PC-9 (cell line): ENCODE measurements around the gene SP2. TPM values are rescaled to one million over a fixed set of nuclear protein-coding genes. Genes with fewer than 3 reads are reported as not detected.
"Not testable (repeated sequence)": the region's sequence is repeated elsewhere in the genome, so short reads cannot be mapped to it uniquely, and the experiment has no call there.

Experiments
- BruUV-seq: library from RNA; stranded (reverse); fragments of 400-500 nt; replicated peaks from 2 replicates; lab custom pipeline; 2021; lab: Mats Ljungman, UMichigan
- CTCF ChIA-PET: fragments of 300-600 bp; sonication (Branson Sonifier 250); formaldehyde crosslinking; loops from one replicate; lab custom pipeline; 2022; ENCODE audit warnings: antibody characterized with exemption; lab: Charles Lee
- POLR2A ChIA-PET: fragments of 300-600 bp; sonication (Branson Sonifier 250); formaldehyde crosslinking; loops from one replicate; lab custom pipeline; 2022; ENCODE audit warnings: antibody characterized with exemption; ENCODE audit not compliant: unreplicated experiment; lab: Charles Lee
- DNase-seq, 2 experiments: peaks; one replicate each; pipeline versions ENCODE4 v3.0.0 to v3.0.0-alpha.2; 2015 to 2022; ENCODE audit warnings: mixed read lengths in 1 of 2
- H2AFZ ChIP-seq: fragments of 200-600 bp; sonication (generic); 2 replicates; pipeline ENCODE4 v1.8.1; 2017; ENCODE audit warnings: antibody characterized with exemption
- H3F3A ChIP-seq: fragments of 200-600 bp; sonication (generic); 2 replicates; pipeline ENCODE4 v1.8.1; 2017; ENCODE audit warnings: antibody characterized with exemption, mild to moderate bottlenecking, low read depth; ENCODE audit not compliant: insufficient read depth
- H3K27ac ChIP-seq: fragments of 200-600 bp; sonication (generic); 2 replicates; pipeline ENCODE4 v1.6.1; 2016; ENCODE audit warnings: mixed run types
- H3K27me3 ChIP-seq: fragments of 200-600 bp; sonication (generic); 2 replicates; pipeline ENCODE4 v1.6.1; 2016; ENCODE audit warnings: low read depth, mixed run types; ENCODE audit not compliant: insufficient read depth
- H3K36me3 ChIP-seq: fragments of 200-600 bp; sonication (generic); 2 replicates; pipeline ENCODE4 v1.6.1; 2016; ENCODE audit warnings: low read depth, mixed run types
- H3K4me1 ChIP-seq: fragments of 200-600 bp; sonication (generic); replicated peaks from 2 replicates; pipeline ENCODE4 v1.6.1; 2016; ENCODE audit warnings: mixed run types; ENCODE audit not compliant: insufficient read depth
- H3K4me2 ChIP-seq: fragments of 200-600 bp; sonication (generic); 2 replicates; pipeline ENCODE4 v1.6.1; 2017; ENCODE audit warnings: mixed run types
- H3K4me3 ChIP-seq: fragments of 200-600 bp; sonication (generic); 2 replicates; pipeline ENCODE4 v1.6.1; 2016; ENCODE audit warnings: mixed run types
- H3K79me2 ChIP-seq: fragments of 200-600 bp; sonication (generic); 2 replicates; pipeline ENCODE4 v1.6.1; 2017; ENCODE audit warnings: low read depth, mixed run types
- H3K9me2 ChIP-seq: fragments of 200-600 bp; sonication (generic); 2 replicates; pipeline ENCODE4 v1.8.1; 2017; ENCODE audit warnings: mild to moderate bottlenecking; ENCODE audit not compliant: insufficient read depth
- H3K9me3 ChIP-seq: fragments of 200-600 bp; sonication (generic); 2 replicates; pipeline ENCODE4 v1.8.1; 2016; ENCODE audit warnings: low read depth; ENCODE audit not compliant: insufficient read depth
- H4K20me1 ChIP-seq: fragments of 200-600 bp; sonication (generic); 2 replicates; pipeline ENCODE4 v1.8.1; 2017; ENCODE audit not compliant: insufficient read depth
- CTCF ChIP-seq: fragments of 200-600 bp; sonication (generic); conservative IDR thresholded peaks from 2 replicates; pipeline ENCODE4 v1.6.1; 2017; ENCODE audit warnings: mixed run types, antibody characterized with exemption, mild to moderate bottlenecking, moderate library complexity
- EZH2 ChIP-seq: fragments of 200-600 bp; sonication (generic); IDR thresholded peaks from 2 replicates; pipeline ENCODE4 v1.8.0; 2017; ENCODE audit warnings: antibody characterized with exemption, low read depth
- intact Hi-C: fragments of 100-400 bp; cut with micrococcal nuclease; formaldehyde crosslinking; loops from one replicate; pipeline ENCODE4 v1.10.0; 2022; ENCODE audit not compliant: unreplicated experiment
- total RNA-seq: library from RNA; stranded (reverse); gene quantifications from 2 replicates; pipeline ENCODE4 v1.2.3, GENCODE V29; 2021

Gene SP2
- total RNA-seq, 1 experiment from 2014 or later, result 18.0 TPM

DNA sequence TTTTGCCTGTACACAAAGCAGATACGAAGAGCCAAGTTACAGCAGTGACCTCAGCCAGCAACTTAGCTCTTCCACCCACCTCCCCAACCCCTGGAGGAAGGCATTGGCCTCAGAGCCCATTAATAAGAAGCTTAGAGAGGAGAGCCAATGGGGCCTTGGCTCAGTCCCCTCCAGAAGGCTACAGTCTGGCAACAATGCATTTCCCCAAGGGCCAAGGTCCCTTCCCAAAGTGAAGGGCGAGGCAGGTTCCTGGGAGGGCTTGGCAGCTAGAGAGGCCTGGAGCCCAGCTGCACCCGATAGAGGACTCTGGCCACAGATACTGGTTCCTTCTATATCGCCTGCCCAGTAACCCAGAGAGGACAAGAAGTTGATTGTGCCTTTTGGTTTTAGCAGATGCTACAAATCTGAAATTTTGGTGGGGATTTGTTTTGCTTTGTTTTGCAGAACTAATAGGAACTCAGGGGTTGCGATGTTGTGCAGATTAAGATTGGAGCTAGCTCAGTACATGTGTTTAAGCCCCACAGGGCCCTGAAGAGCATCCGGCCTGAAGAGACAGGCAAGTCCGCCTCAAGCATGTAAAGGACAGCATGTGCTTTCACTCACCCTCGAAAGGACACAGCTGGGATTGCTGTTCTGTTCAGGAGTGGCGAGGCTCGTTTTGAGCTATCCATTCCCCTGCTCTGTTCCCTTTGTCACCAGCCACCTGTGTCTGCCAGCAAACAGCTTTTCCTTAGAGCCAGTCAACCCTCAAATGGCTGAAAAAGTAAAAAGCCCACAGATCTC lies 33.4 kb downstream of the SP2 start:
- DNase-seq, result no peak
- Histone ChIP-seq H3K27ac (no peak overlapping the region), H3K27me3 (no peaks in the 10 kb centered on the region), H3K4me1 (peaks cover 1% of the 10 kb centered on the region; the same call in 1 of the 2 replicates), H3K9me2 (no peaks in the 10 kb centered on the region), H3K9me3 (no peaks in the 10 kb centered on the region), H4K20me1 (no peaks in the 10 kb centered on the region), H3F3A (peaks cover 7% of the 10 kb centered on the region), H2AFZ (no peak overlapping the region), H3K36me3 (no peaks in the 10 kb centered on the region), H3K4me3 (no peak overlapping the region), H3K79me2 (no peaks in the 10 kb centered on the region), H3K4me2 (no peak overlapping the region)
- CTCF ChIA-PET, result no interaction called here
- intact Hi-C loops, result no loop called here
- no TSS peak for BruUV-seq
- POLR2A ChIA-PET, result no interaction called here
- TF ChIP-seq CTCF (no peak), EZH2 (no peak)

GRCh38 chr17:47931848-47932247 lies 35.8 kb downstream of the SP2 start:
- Histone ChIP-seq H3K36me3 (no peaks in the 10 kb centered on the region), H3K4me2 (no peak overlapping the region), H2AFZ (no peak overlapping the region), H3F3A (peaks cover 30% of the 10 kb centered on the region), H3K4me3 (no peak overlapping the region), H3K9me2 (no peaks in the 10 kb centered on the region), H3K27me3 (no peaks in the 10 kb centered on the region), H3K9me3 (no peaks in the 10 kb centered on the region), H3K27ac (no peak overlapping the region), H3K4me1 (peaks cover 26% of the 10 kb centered on the region), H3K79me2 (peaks cover 7% of the 10 kb centered on the region; the same call in 1 of the 2 replicates), H4K20me1 (no peaks in the 10 kb centered on the region)
- ChIA-PET CTCF (no interaction called here), POLR2A (interaction anchor here (0.6 kb wide), 1 partner anchor 19 kb away, joined by 6 read pairs; no protein-coding TSS in a partner anchor)
- intact Hi-C loops, result no loop called here
- TF ChIP-seq EZH2, result no peak
- no peak for TF ChIP-seq CTCF
- no TSS peak for BruUV-seq
- no peak for DNase-seq

- DNase-seq, result peak in 1 of 2 experiments; percentile 39
- ChIA-PET CTCF (no interaction called here), POLR2A (interaction anchor here (0.7 kb wide), 1 partner anchor 865 kb away, joined by 9 read pairs; no protein-coding TSS in a partner anchor)
- Histone ChIP-seq H3K79me2 (peaks cover 12% of the 10 kb centered on the region; the same call in 1 of the 2 replicates), H3K4me2 (no peak overlapping the region), H3K27me3 (no peaks in the 10 kb centered on the region), H3K9me3 (no peaks in the 10 kb centered on the region), H3K4me3 (no peak overlapping the region), H3K36me3 (no peaks in the 10 kb centered on the region), H3K4me1 (peaks cover 53% of the 10 kb centered on the region), H3F3A (peaks cover 46% of the 10 kb centered on the region), H3K27ac (peak overlapping the region; percentile 73), H4K20me1 (no peaks in the 10 kb centered on the region), H2AFZ (no peak overlapping the region), H3K9me2 (no peaks in the 10 kb centered on the region)
- TF ChIP-seq CTCF, result no peak
- no peak for TF ChIP-seq EZH2
- no TSS peak for BruUV-seq
- intact Hi-C loops, result no loop called here
Observed at GRCh38 chr17:47934856-47935255, 38.8 kb downstream of the SP2 start.

- Histone ChIP-seq H3K4me1 (peaks cover 59% of the 10 kb centered on the region), H3K27ac (peak overlapping the region; percentile 73), H3K79me2 (peaks cover 12% of the 10 kb centered on the region; the same call in 1 of the 2 replicates), H3K4me2 (peak overlapping the region; percentile 58), H3F3A (peaks cover 42% of the 10 kb centered on the region)
- H3K9me3 ChIP-seq, H3K36me3 ChIP-seq, DNase-seq, intact Hi-C loops, H3K4me3 ChIP-seq, CTCF ChIA-PET, H3K27me3 ChIP-seq, H3K9me2 ChIP-seq, H2AFZ ChIP-seq, H4K20me1 ChIP-seq: not testable (repeated sequence)
- BruUV-seq, result TSS peak; percentile 64
- POLR2A ChIA-PET, result interaction anchor here (0.6 kb wide), 1 partner anchor 101 kb away, joined by 4 read pairs; no protein-coding TSS in a partner anchor
Observed at GRCh38 chr17:47935468-47935867, 39.4 kb downstream of the SP2 start.
